Panc1 (cell line): ENCODE results near the gene ARL15. TPM values are rescaled to one million over a fixed set of nuclear protein-coding genes. Genes with fewer than 3 reads are reported as not detected.

Experiments
- ATAC-seq: fragments of 200-7000 bp; cut with Tn5 transposase; 2 replicates; pipeline ENCODE4 v1.9.1; 2020; ENCODE audit warnings: mild to moderate bottlenecking, moderate library complexity
- BruUV-seq: library from RNA; stranded (reverse); fragments of 400-500 nt; replicated peaks from 2 replicates; lab custom pipeline; 2021; lab: Mats Ljungman, UMichigan
- CTCF ChIA-PET: fragments of 300-600 bp; sonication (Branson Sonifier 250); formaldehyde crosslinking; loops from one replicate; lab custom pipeline; 2022; ENCODE audit warnings: antibody characterized with exemption; lab: Charles Lee
- POLR2A ChIA-PET: fragments of 300-600 bp; sonication (Branson Sonifier 250); formaldehyde crosslinking; loops from one replicate; lab custom pipeline; 2022; ENCODE audit warnings: antibody characterized with exemption; lab: Charles Lee
- DNase-seq: peaks from one replicate; pipeline ENCODE4 v3.0.0-alpha.2; 2010; ENCODE audit warnings: low read depth, low spot score
- H3K27ac ChIP-seq: 2 replicates; pipeline ENCODE4 v1.5.1; 2011; ENCODE audit warnings: mild to moderate bottlenecking, low read length, inconsistent platforms
- H3K27me3 ChIP-seq: fragments of 200-500 bp; sonication (Bioruptor generic); 2 replicates; pipeline ENCODE4 v1.6.0; 2014; ENCODE audit warnings: low read length, inconsistent platforms; ENCODE audit not compliant: control insufficient read depth, insufficient read depth
- H3K36me3 ChIP-seq: fragments of 200-500 bp; sonication (Bioruptor generic); 2 replicates; pipeline ENCODE4 v1.5.1; 2014; ENCODE audit warnings: inconsistent platforms, mild to moderate bottlenecking, low read length, moderate library complexity; ENCODE audit not compliant: control insufficient read depth, insufficient read depth
- H3K4me1 ChIP-seq: 2 replicates; pipeline ENCODE4 v1.5.1; 2011; ENCODE audit warnings: inconsistent platforms, mild to moderate bottlenecking, low read length, moderate library complexity; ENCODE audit not compliant: control insufficient read depth, insufficient read depth
- H3K4me3 ChIP-seq, 2 experiments: 2 replicates each; pipeline ENCODE4 v1.5.1; 2011 to 2012; ENCODE audit warnings: low read depth in 2 of 2, low read length in 2 of 2, mild to moderate bottlenecking in 2 of 2, inconsistent platforms in 1 of 2, moderate library complexity in 1 of 2
- H3K9me3 ChIP-seq: fragments of 200-500 bp; sonication (Bioruptor generic); 2 replicates; pipeline ENCODE4 v1.5.1; 2014; ENCODE audit warnings: low read depth, mild to moderate bottlenecking, inconsistent platforms, low read length, moderate library complexity; ENCODE audit not compliant: control insufficient read depth, insufficient read depth
- CTCF ChIP-seq: fragments of 450-650 bp; IDR thresholded peaks from 2 replicates; pipeline ENCODE4 v1.5.1; 2017; ENCODE audit warnings: mild to moderate bottlenecking
- POLR2AphosphoS5 ChIP-seq: IDR thresholded peaks from 2 replicates; pipeline ENCODE4 v1.6.1; 2012; ENCODE audit warnings: mild to moderate bottlenecking, low read depth, low read length, moderate library complexity
- REST ChIP-seq, 2 experiments: IDR thresholded peaks; 2 replicates each; pipeline ENCODE4 v1.6.1; 2011 to 2012; ENCODE audit warnings: low read depth in 2 of 2, control low read depth in 1 of 2, low read length in 1 of 2, mild to moderate bottlenecking in 1 of 2, moderate library complexity in 1 of 2; ENCODE audit not compliant: insufficient read depth in 1 of 2
- SIN3A ChIP-seq: IDR thresholded peaks from 2 replicates; pipeline ENCODE4 v1.6.1; 2012; ENCODE audit warnings: low read depth, mild to moderate bottlenecking, low read length, moderate library complexity, borderline replicate concordance; ENCODE audit not compliant: insufficient read depth
- TCF7L2 ChIP-seq: IDR thresholded peaks from 2 replicates; pipeline ENCODE4 v1.6.1; 2011; ENCODE audit warnings: mild to moderate bottlenecking, low read depth, low read length, inconsistent platforms
- in situ Hi-C: cut with HindIII; loops from 2 replicates; pipeline ENCODE4 v1.10.0; 2016; ENCODE audit warnings: low sequenced_read_pairs, low pct_unique_long_range_greater_than_20kb
- intact Hi-C: fragments of 100-400 bp; cut with micrococcal nuclease; formaldehyde crosslinking; loops from one replicate; pipeline ENCODE4 v1.10.0; 2022; ENCODE audit not compliant: unreplicated experiment
- total RNA-seq: library from RNA; stranded (reverse); gene quantifications from one replicate; pipeline ENCODE4 v1.2.1, GENCODE V29; 2021; ENCODE audit not compliant: unreplicated experiment

The ARL15 gene
- total RNA-seq, 1 experiment from 2014 or later = 16.5 TPM

GRCh38 chr5:53985796-53986195, 324.6 kb downstream of the ARL15 start:
- H3K27me3 ChIP-seq = no peaks in the 10 kb centered on the region
- no peak overlapping the region for H3K4me3 ChIP-seq
- H3K36me3 ChIP-seq = no peaks in the 10 kb centered on the region
- DNase-seq = no peak
- ChIA-PET POLR2A (no interaction called here), CTCF (interaction anchor here (0.6 kb wide), 1 partner anchor 69 kb away, joined by 4 read pairs; no protein-coding TSS in a partner anchor)
- TF ChIP-seq POLR2AphosphoS5 (no peak), CTCF (no peak), REST (IDR thresholded peaks at IDR 0.05; ENCODE audit: insufficient read depth in 1 of 2, low read depth in 2 of 2, low read length in 1 of 2) (no peak), SIN3A (no peak), TCF7L2 (no peak)
- no peaks in the 10 kb centered on the region for H3K4me1 ChIP-seq
- no peak for ATAC-seq
- no TSS peak for BruUV-seq
- in situ Hi-C loops = no loop called here
- H3K9me3 ChIP-seq = no peaks in the 10 kb centered on the region
- H3K27ac ChIP-seq = no peak overlapping the region
- intact Hi-C loops = no loop called here

GRCh38 chr5:53984971-53985370, 325.4 kb downstream of the ARL15 start:
- TF ChIP-seq POLR2AphosphoS5 = no peak
- TF ChIP-seq CTCF = no peak
- no peak for TF ChIP-seq TCF7L2
- no peak for TF ChIP-seq SIN3A
- no peak for TF ChIP-seq REST (IDR thresholded peaks at IDR 0.05; ENCODE audit: insufficient read depth in 1 of 2, low read depth in 2 of 2, low read length in 1 of 2)
- no TSS peak for BruUV-seq
- no peaks in the 10 kb centered on the region for H3K36me3 ChIP-seq
- intact Hi-C loops = no loop called here
- ATAC-seq (no peak), DNase-seq (no peak)
- H3K27me3 ChIP-seq = no peaks in the 10 kb centered on the region
- ChIA-PET POLR2A (no interaction called here), CTCF (no interaction called here)
- in situ Hi-C loops = no loop called here
- no peak overlapping the region for H3K4me3 ChIP-seq
- no peak overlapping the region for H3K27ac ChIP-seq
- no peaks in the 10 kb centered on the region for H3K4me1 ChIP-seq
- no peaks in the 10 kb centered on the region for H3K9me3 ChIP-seq
